ENCODE results near the gene HNRNPUL1.

Gene HNRNPUL1

GRCh38 chr19:41354343-41354953 lies 90.3 kb downstream of the HNRNPUL1 start:
- no peak for DNase-seq (ENCODE audit: low spot score)

DNA sequence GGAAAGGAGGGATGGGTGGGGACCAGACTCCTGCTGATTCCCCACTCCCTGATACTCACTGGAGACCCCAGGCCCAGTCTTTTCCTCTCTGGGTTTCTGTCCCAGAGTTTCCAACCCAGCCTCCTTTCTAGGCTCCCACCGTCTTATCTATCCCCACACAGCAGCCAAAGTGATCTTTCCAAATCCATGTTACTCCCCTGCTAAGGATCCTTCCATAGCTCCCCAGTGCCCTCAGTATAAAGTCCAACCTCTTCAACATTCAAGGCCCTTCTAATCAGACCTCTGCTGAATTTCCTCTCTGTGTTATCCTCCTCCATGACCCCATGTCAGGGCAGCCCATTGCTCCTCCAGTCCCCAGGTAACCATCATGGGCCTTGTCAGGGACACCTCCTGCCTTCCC lies 90.9 kb downstream of the HNRNPUL1 start:
- no peak for DNase-seq (ENCODE audit: low spot score)

- DNase-seq (ENCODE audit: low spot score) = no peak
Observed at GRCh38 chr19:41355802-41356201, 91.6 kb downstream of the HNRNPUL1 start.

- DNase-seq (ENCODE audit: low spot score) = no peak
Observed at GRCh38 chr19:41356984-41357739, 93.0 kb downstream of the HNRNPUL1 start.
